Astrocyte (in vitro differentiated cells and primary cell): ENCODE data around the gene CLTCL1.
"Not testable (repeated sequence)": the region's sequence is repeated elsewhere in the genome, so short reads cannot be mapped to it uniquely, and the experiment has no call there.

Experiments used
- EZH2 ChIP-seq: IDR thresholded peaks from 2 replicates; pipeline ENCODE4 v1.6.1; 2012; ENCODE audit warnings: mild to moderate bottlenecking, low read length, inconsistent platforms; ENCODE audit not compliant: insufficient read depth
- TF ChIP-seq, protein P1 (sequence below): IDR thresholded peaks from 2 replicates; pipeline ENCODE4 v1.5.1; 2011; ENCODE audit warnings: low read depth, mild to moderate bottlenecking, inconsistent platforms, low read length, moderate library complexity; ENCODE audit not compliant: insufficient read depth

DNA sequence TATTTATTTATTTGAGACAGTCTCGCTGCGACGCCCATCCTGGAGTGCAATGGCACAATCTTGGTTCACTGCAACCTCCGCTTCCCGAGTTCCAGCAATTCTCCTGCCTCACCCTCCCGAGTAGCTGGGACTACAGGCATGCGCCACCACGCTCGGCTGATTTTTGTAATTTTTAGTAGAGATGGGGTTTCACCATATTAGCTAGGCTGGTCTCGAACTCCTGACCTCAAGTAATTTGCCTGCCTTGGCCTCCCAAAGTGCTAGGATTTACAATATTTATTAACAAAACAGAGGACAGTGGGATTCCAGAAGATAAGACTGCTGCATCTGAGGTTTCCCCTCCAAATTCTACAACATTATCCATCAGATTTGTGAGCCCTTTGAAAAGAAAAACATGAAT is 12.4 kb downstream of the CLTCL1 start:
- TF ChIP-seq, protein P1, sequence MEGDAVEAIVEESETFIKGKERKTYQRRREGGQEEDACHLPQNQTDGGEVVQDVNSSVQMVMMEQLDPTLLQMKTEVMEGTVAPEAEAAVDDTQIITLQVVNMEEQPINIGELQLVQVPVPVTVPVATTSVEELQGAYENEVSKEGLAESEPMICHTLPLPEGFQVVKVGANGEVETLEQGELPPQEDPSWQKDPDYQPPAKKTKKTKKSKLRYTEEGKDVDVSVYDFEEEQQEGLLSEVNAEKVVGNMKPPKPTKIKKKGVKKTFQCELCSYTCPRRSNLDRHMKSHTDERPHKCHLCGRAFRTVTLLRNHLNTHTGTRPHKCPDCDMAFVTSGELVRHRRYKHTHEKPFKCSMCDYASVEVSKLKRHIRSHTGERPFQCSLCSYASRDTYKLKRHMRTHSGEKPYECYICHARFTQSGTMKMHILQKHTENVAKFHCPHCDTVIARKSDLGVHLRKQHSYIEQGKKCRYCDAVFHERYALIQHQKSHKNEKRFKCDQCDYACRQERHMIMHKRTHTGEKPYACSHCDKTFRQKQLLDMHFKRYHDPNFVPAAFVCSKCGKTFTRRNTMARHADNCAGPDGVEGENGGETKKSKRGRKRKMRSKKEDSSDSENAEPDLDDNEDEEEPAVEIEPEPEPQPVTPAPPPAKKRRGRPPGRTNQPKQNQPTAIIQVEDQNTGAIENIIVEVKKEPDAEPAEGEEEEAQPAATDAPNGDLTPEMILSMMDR: not testable (repeated sequence)
- not testable (repeated sequence) for TF ChIP-seq EZH2
